IMR-90 (cell line): ENCODE data around the gene HIF1AN. TPM values are rescaled to one million over a fixed set of nuclear protein-coding genes. Genes with fewer than 3 reads are reported as not detected.
A peak's percentile ranks its signal among the peaks of the same experiment; 100 is the strongest.

Source experiments
- ATAC-seq: fragments of 200-7000 bp; cut with Tn5 transposase; 2 replicates; pipeline ENCODE4 v1.9.1; 2020; ENCODE audit warnings: low read depth, mild to moderate bottlenecking, moderate library complexity
- BruUV-seq: library from RNA; stranded (reverse); fragments of 400-500 nt; replicated peaks from 2 replicates; lab custom pipeline; 2021; lab: Mats Ljungman, UMichigan
- CTCF ChIA-PET: fragments of 300-600 bp; formaldehyde crosslinking; extraction: SDS; loops from one replicate; lab custom pipeline; 2021; ENCODE audit warnings: antibody characterized with exemption; lab: Yijun Ruan, JAX
- POLR2A ChIA-PET: fragments of 300-600 bp; sonication (Branson Sonifier 250); formaldehyde crosslinking; loops from one replicate; lab custom pipeline; 2022; ENCODE audit warnings: antibody characterized with exemption; ENCODE audit not compliant: unreplicated experiment; lab: Charles Lee
- DNase-seq: peaks from one replicate; pipeline ENCODE4 v3.0.0; 2013
- H2AFZ ChIP-seq: replicated peaks from 2 replicates; pipeline ENCODE3; 2013; ENCODE audit warnings: low read length, mild to moderate bottlenecking; ENCODE audit not compliant: poor library complexity
- H2AK5ac ChIP-seq: 2 replicates; pipeline ENCODE4 v1.6.1; 2013; ENCODE audit warnings: low read depth, low read length, inconsistent platforms
- H2AK9ac ChIP-seq: replicated peaks from 2 replicates; pipeline ENCODE3; 2013; ENCODE audit warnings: mild to moderate bottlenecking, low read depth, low read length, moderate library complexity; ENCODE audit not compliant: poor library complexity
- H2BK120ac ChIP-seq: 2 replicates; pipeline ENCODE4 v1.6.1; 2013; ENCODE audit warnings: low read depth, low read length, inconsistent platforms
- H2BK15ac ChIP-seq: 3 replicates; pipeline ENCODE4 v1.6.1; 2013; ENCODE audit warnings: low read depth, low read length, inconsistent platforms
- H2BK20ac ChIP-seq: 2 replicates; pipeline ENCODE4 v1.6.1; 2013; ENCODE audit warnings: low read depth, mild to moderate bottlenecking, inconsistent platforms, low read length, moderate library complexity
- H2BK5ac ChIP-seq: 2 replicates; pipeline ENCODE4 v1.6.1; 2013; ENCODE audit warnings: mild to moderate bottlenecking, low read depth, low read length, inconsistent platforms; ENCODE audit not compliant: poor library complexity, severe bottlenecking
- H3K14ac ChIP-seq: replicated peaks from 2 replicates; pipeline ENCODE4 v1.6.1; 2013; ENCODE audit warnings: low read depth, low read length, inconsistent platforms
- H3K18ac ChIP-seq: 2 replicates; pipeline ENCODE4 v1.6.1; 2013; ENCODE audit warnings: low read depth, low read length, control low read depth
- H3K23ac ChIP-seq: 2 replicates; pipeline ENCODE4 v1.6.1; 2013; ENCODE audit warnings: low read depth, low read length, inconsistent platforms
- H3K27ac ChIP-seq: 2 replicates; pipeline ENCODE4 v1.5.1; 2013; ENCODE audit warnings: mild to moderate bottlenecking, control low read depth, low read length; ENCODE audit not compliant: insufficient read depth
- H3K27me3 ChIP-seq: 2 replicates; pipeline ENCODE4 v1.6.1; 2013; ENCODE audit warnings: low read length; ENCODE audit not compliant: control insufficient read depth, insufficient read depth
- H3K36me3 ChIP-seq: 2 replicates; pipeline ENCODE4 v1.6.1; 2013; ENCODE audit warnings: low read length, mixed read lengths; ENCODE audit not compliant: control insufficient read depth, insufficient read depth
- H3K4ac ChIP-seq: 2 replicates; pipeline ENCODE4 v1.6.1; 2013; ENCODE audit warnings: low read depth, low read length, inconsistent platforms
- H3K4me1 ChIP-seq: 2 replicates; pipeline ENCODE4 v1.6.1; 2013; ENCODE audit warnings: low read length, mixed read lengths; ENCODE audit not compliant: control insufficient read depth, insufficient read depth
- H3K4me2 ChIP-seq: 2 replicates; pipeline ENCODE4 v1.6.1; 2013; ENCODE audit warnings: low read depth, mild to moderate bottlenecking, control low read depth, low read length, moderate library complexity
- H3K4me3 ChIP-seq: 2 replicates; pipeline ENCODE4 v1.5.1; 2013; ENCODE audit warnings: low read depth, mild to moderate bottlenecking, control low read depth, low read length, moderate library complexity; ENCODE audit not compliant: insufficient read depth
- H3K56ac ChIP-seq: 2 replicates; pipeline ENCODE4 v1.6.1; 2013; ENCODE audit warnings: low read length, inconsistent platforms; ENCODE audit not compliant: insufficient read depth; ENCODE audit errors: extremely low read depth
- H3K79me1 ChIP-seq, 2 experiments: 2 replicates each; pipeline ENCODE4 v1.6.1; 2013; ENCODE audit warnings: low read length in 2 of 2, inconsistent platforms in 1 of 2, low read depth in 1 of 2
- H3K9ac ChIP-seq: 2 replicates; pipeline ENCODE4 v1.6.1; 2013; ENCODE audit warnings: low read depth, low read length, control low read depth
- H3K9me1 ChIP-seq: 2 replicates; pipeline ENCODE4 v1.6.1; 2013; ENCODE audit warnings: low read length, inconsistent platforms; ENCODE audit not compliant: insufficient read depth
- H3K9me3 ChIP-seq: 2 replicates; pipeline ENCODE4 v1.6.1; 2013; ENCODE audit warnings: low read length; ENCODE audit not compliant: control insufficient read depth, insufficient read depth
- H4K20me1 ChIP-seq: 2 replicates; pipeline ENCODE4 v1.6.1; 2013; ENCODE audit warnings: low read length, inconsistent platforms; ENCODE audit not compliant: insufficient read depth
- H4K5ac ChIP-seq: 2 replicates; pipeline ENCODE4 v1.6.1; 2013; ENCODE audit warnings: mild to moderate bottlenecking, low read depth, low read length, control low read depth
- H4K8ac ChIP-seq, 2 experiments: 2 replicates each; pipeline ENCODE4 v1.6.1; 2013; ENCODE audit warnings: low read depth in 2 of 2, low read length in 2 of 2, control low read depth in 1 of 2, inconsistent platforms in 1 of 2
- H4K91ac ChIP-seq: 2 replicates; pipeline ENCODE4 v1.6.1; 2013; ENCODE audit warnings: low read depth, low read length, inconsistent platforms; ENCODE audit not compliant: insufficient read depth
- CEBPB ChIP-seq: IDR thresholded peaks from 2 replicates; pipeline ENCODE4 v1.6.1; 2012; ENCODE audit warnings: low read depth, low read length, improper control_type of control experiment
- CTCF ChIP-seq: conservative IDR thresholded peaks from 2 replicates; pipeline ENCODE4 v1.5.1; 2012; ENCODE audit warnings: mild to moderate bottlenecking, low read depth, low read length, improper control_type of control experiment
- RCOR1 ChIP-seq: IDR thresholded peaks from 2 replicates; pipeline ENCODE4 v1.6.1; 2012; ENCODE audit warnings: mild to moderate bottlenecking, low read length, improper control_type of control experiment; ENCODE audit not compliant: insufficient replicate concordance
- WGBS, 2 experiments: methylation state at CpG; one replicate each; pipeline versions ENCODE4 v1.1.5 to v1.1.7; 2013; ENCODE audit warnings: missing lambda C conversion rate in 2 of 2; ENCODE audit not compliant: insufficient read length in 1 of 2; ENCODE audit errors: extremely low coverage in 2 of 2; 5-methylcytosine and 5-hydroxymethylcytosine counted together
- dilution Hi-C: fragments of 300-500 bp; cut with HindIII; formaldehyde crosslinking; loops from one replicate; pipeline ENCODE4 v1.14.3; 2018; ENCODE audit warnings: low sequenced_read_pairs; ENCODE audit not compliant: unreplicated experiment
- in situ Hi-C: fragments of 300-500 bp; cut with MboI; formaldehyde crosslinking; loops from 3 replicates; pipeline ENCODE4 v1.14.3; 2019; ENCODE audit warnings: low sequenced_read_pairs, inconsistent platforms, mixed read lengths
- intact Hi-C: fragments of 100-400 bp; cut with micrococcal nuclease; formaldehyde crosslinking; loops from 2 replicates; pipeline ENCODE4 v1.10.0; 2022
- polyA plus RNA-seq, 3 experiments: library from polyadenylated mRNA; depleted of rRNA; stranded (reverse); fragments of >200 nt; gene quantifications; 2 replicates each; pipeline ENCODE4 v1.2.3, GENCODE V29; 2012; ENCODE audit warnings: low replicate concordance in 1 of 3
- total RNA-seq: library from RNA; depleted of rRNA; stranded (reverse); fragments of >200 nt; gene quantifications from 2 replicates; pipeline ENCODE4 v1.2.3, GENCODE V29; 2012

HIF1AN gene
- total and polyA plus RNA-seq, 2 of the 4 experiments (the other 2 are of a cell fraction) = 10.2 to 10.3 TPM

- Histone ChIP-seq H2AK5ac (no peak overlapping the region), H2BK5ac (peak overlapping the region; percentile 10), H3K4me1 (peaks cover 1% of the 10 kb centered on the region; the same call in 1 of the 2 replicates), H3K27ac (no peak overlapping the region), H4K8ac (peak overlapping the region; percentile 52 to 96), H4K5ac (peak overlapping the region; percentile 47), H3K36me3 (peaks cover 12% of the 10 kb centered on the region), H3K14ac (peak overlapping the region; percentile 87), H2AK9ac (no peak overlapping the region), H3K4me3 (peak overlapping the region; percentile 68), H4K91ac (peak overlapping the region; percentile 58), H3K18ac (peak overlapping the region; percentile 7; the same call in 1 of the 2 replicates), H2BK15ac (no peak overlapping the region), H3K9me1 (0 out of 2 replicates have a peak, but pooled peaks cover 3% of the 10 kb centered on the region), H2AFZ (peak overlapping the region; percentile 93), H3K9ac (peak overlapping the region; percentile 36; the same call in 1 of the 2 replicates), H2BK120ac (peak overlapping the region; percentile 45), H3K79me1 (peaks cover 23 to 34% of the 10 kb centered on the region in 2 experiments), H3K23ac (peak overlapping the region; percentile 21), H3K9me3 (no peaks in the 10 kb centered on the region), H4K20me1 (0 out of 2 replicates have a peak, but pooled peaks cover 6% of the 10 kb centered on the region), H2BK20ac (0 out of 2 replicates have a peak overlapping the region, but pooled peaks have one; percentile 30), H3K56ac (peak overlapping the region; percentile 47; the same call in 1 of the 2 replicates), H3K4ac (peak overlapping the region; percentile 59; the same call in 1 of the 2 replicates), H3K27me3 (no peaks in the 10 kb centered on the region), H3K4me2 (peak overlapping the region; percentile 69)
- in situ Hi-C loops = no loop called here
- BruUV-seq = no TSS peak
- ChIA-PET CTCF (interaction anchor here (0.6 to 2.1 kb wide), 7 partner anchors 9 to 343 kb away, joined by 3 to 5 read pairs (median 3); no protein-coding TSS in a partner anchor), POLR2A (interaction anchor here (0.6 to 0.9 kb wide), 3 partner anchors 10 to 378 kb away, joined by 3 to 10 read pairs (median 6); no protein-coding TSS in a partner anchor)
- ATAC-seq = peak; percentile 6; the same call in 1 of the 2 replicates
- WGBS, 2 experiments = no CpG with 5 or more reads among the region's 4 CpGs
- dilution Hi-C loops = no loop called here
- TF ChIP-seq CEBPB (no peak), CTCF (no peak), RCOR1 (no peak)
- no peak for DNase-seq
- intact Hi-C loops = loop anchor here (1.0 kb wide), 2 partner anchors 337 to 343 kb away; no protein-coding TSS in a partner anchor
These were observed 417 bp upstream of the HIF1AN start for GRCh38 chr10:100535338-100535714.
